ENCODE data around the gene UBE2Q1.

The UBE2Q1 gene

GRCh38 chr1:154502066-154502743 lies 56.3 kb downstream of the UBE2Q1 start, which contains the start of the genes SHE and TDRD10:
Gene SHE, minus strand, starts transcription at chr1:154502412. Its CDS starts 386 bp downstream, at chr1:154502026.
Gene TDRD10, plus strand, starts transcription at chr1:154502219. Its CDS starts 4,685 bp downstream, at chr1:154506904.
- no peak within 1 kb of the TSS for H3K27ac ChIP-seq (ENCODE audit: low read depth, low read length)
- H3K27me3 ChIP-seq (ENCODE audit: control insufficient read depth, insufficient read depth, low read length), result peaks cover 72% of the 10 kb centered on the region
- H3K4me1 ChIP-seq (ENCODE audit: control insufficient read depth, insufficient read depth, low read length), result no peaks in the 10 kb centered on the region
- no peak within 1 kb of the TSS for H3K9ac ChIP-seq (ENCODE audit: low read depth, low read length)
- H3K36me3 ChIP-seq (ENCODE audit: control insufficient read depth, insufficient read depth, low read length), result no peaks in the 10 kb centered on the region
- H3K4me3 ChIP-seq (ENCODE audit: low read depth, low read length), result peak within 1 kb of the TSS; percentile 50
- H3K9me3 ChIP-seq (ENCODE audit: control insufficient read depth, insufficient read depth, low read length), result no peaks in the 10 kb centered on the region

GRCh38 chr1:154501423-154502065 lies 56.9 kb downstream of the UBE2Q1 start:
- H3K27me3 ChIP-seq (ENCODE audit: control insufficient read depth, insufficient read depth, low read length), result peaks cover 72% of the 10 kb centered on the region

GRCh38 chr1:154500533-154500932 lies 57.9 kb downstream of the UBE2Q1 start:
- peaks cover 68% of the 10 kb centered on the region for H3K27me3 ChIP-seq (ENCODE audit: control insufficient read depth, insufficient read depth, low read length)
- no peaks in the 10 kb centered on the region for H3K9me3 ChIP-seq (ENCODE audit: control insufficient read depth, insufficient read depth, low read length)
- H3K4me3 ChIP-seq (ENCODE audit: low read depth, low read length), result no peak overlapping the region
- no peak overlapping the region for H3K9ac ChIP-seq (ENCODE audit: low read depth, low read length)
- H3K36me3 ChIP-seq (ENCODE audit: control insufficient read depth, insufficient read depth, low read length), result no peaks in the 10 kb centered on the region
- no peak overlapping the region for H3K27ac ChIP-seq (ENCODE audit: low read depth, low read length)
- no peaks in the 10 kb centered on the region for H3K4me1 ChIP-seq (ENCODE audit: control insufficient read depth, insufficient read depth, low read length)

More at GRCh38 chr1:154501423-154502065, 56.9 kb downstream of the UBE2Q1 start:
- H3K9ac ChIP-seq (ENCODE audit: low read depth, low read length), result no peak overlapping the region
- H3K4me1 ChIP-seq (ENCODE audit: control insufficient read depth, insufficient read depth, low read length), result no peaks in the 10 kb centered on the region
- H3K36me3 ChIP-seq (ENCODE audit: control insufficient read depth, insufficient read depth, low read length), result no peaks in the 10 kb centered on the region
- no peaks in the 10 kb centered on the region for H3K9me3 ChIP-seq (ENCODE audit: control insufficient read depth, insufficient read depth, low read length)
- H3K4me3 ChIP-seq (ENCODE audit: low read depth, low read length), result peak overlapping the region; percentile 50; the same call in 1 of the 2 replicates
- H3K27ac ChIP-seq (ENCODE audit: low read depth, low read length), result no peak overlapping the region

GRCh38 chr1:154499446-154499845 lies 59.0 kb downstream of the UBE2Q1 start:
- no peak overlapping the region for H3K27ac ChIP-seq (ENCODE audit: low read depth, low read length)
- H3K36me3 ChIP-seq (ENCODE audit: control insufficient read depth, insufficient read depth, low read length), result no peaks in the 10 kb centered on the region
- H3K4me1 ChIP-seq (ENCODE audit: control insufficient read depth, insufficient read depth, low read length), result no peaks in the 10 kb centered on the region
- no peak overlapping the region for H3K4me3 ChIP-seq (ENCODE audit: low read depth, low read length)
- peaks cover 58% of the 10 kb centered on the region for H3K27me3 ChIP-seq (ENCODE audit: control insufficient read depth, insufficient read depth, low read length)
- H3K9me3 ChIP-seq (ENCODE audit: control insufficient read depth, insufficient read depth, low read length), result no peaks in the 10 kb centered on the region
- no peak overlapping the region for H3K9ac ChIP-seq (ENCODE audit: low read depth, low read length)

All from HUES48 (cell line).